T-cell (primary cell): Measurements from ENCODE around the gene SPOCD1. TPM values are rescaled to one million over a fixed set of nuclear protein-coding genes. Genes with fewer than 3 reads are reported as not detected.

Experiments used
- ATAC-seq, 4 experiments: fragments of 200-7000 bp in 3 of 4; fragments of 150-1000 bp in 1 of 4; cut with Tn5 transposase; replicated peaks in 1 of 4; 1 replicate in 3 of 4; 2 replicates in 1 of 4; pipeline ENCODE4 v1.10.0; 2021; ENCODE audit warnings: moderate library complexity in 3 of 4, mild to moderate bottlenecking in 2 of 4, moderate number of reproducible peaks in 1 of 4
- CTCF ChIA-PET, 2 donors: fragments of 300-600 bp; sonication (Branson Sonifier 250); formaldehyde crosslinking; loops; one replicate each; lab custom pipeline; 2022; ENCODE audit warnings: antibody characterized with exemption in 2 of 2; lab: Charles Lee
- POLR2A ChIA-PET, 2 donors: fragments of 300-600 bp; sonication (Branson Sonifier 250); formaldehyde crosslinking; loops; one replicate each; lab custom pipeline; 2022; ENCODE audit warnings: antibody characterized with exemption in 2 of 2; lab: Charles Lee
- DNase-seq, 35 experiments: peaks; one replicate each; pipeline versions ENCODE4 v3.0.0 to v3.0.0-alpha.2; 2013 to 2023
- H3K27ac ChIP-seq: one replicate; pipeline ENCODE4 v1.5.1; 2013; ENCODE audit warnings: low read length
- H3K27me3 ChIP-seq, 2 experiments: replicated peaks in 1 of 2; 1 replicate in 1 of 2; 2 replicates in 1 of 2; pipeline versions ENCODE4 v1.6.1 to v1.7.0; 2013; ENCODE audit warnings: low read length in 1 of 2, mixed read lengths in 1 of 2; ENCODE audit not compliant: control insufficient read depth in 2 of 2, insufficient read depth in 2 of 2; ENCODE audit errors: extremely low read depth in 1 of 2
- H3K36me3 ChIP-seq, 2 donors: 1 replicate in 1 of 2; 2 replicates in 1 of 2; pipeline versions ENCODE4 v1.6.1 to v1.7.0; 2013; ENCODE audit warnings: low read length in 1 of 2; ENCODE audit not compliant: control insufficient read depth in 2 of 2, insufficient read depth in 1 of 2; ENCODE audit errors: extremely low read depth in 1 of 2
- H3K4me1 ChIP-seq, 2 experiments: 1 replicate in 1 of 2; 2 replicates in 1 of 2; pipeline versions ENCODE4 v1.6.1 to v1.7.0; 2013; ENCODE audit warnings: low read length in 2 of 2, mixed read lengths in 1 of 2; ENCODE audit not compliant: insufficient read depth in 2 of 2, control insufficient read depth in 1 of 2; ENCODE audit errors: extremely low read depth in 1 of 2
- H3K4me3 ChIP-seq, 2 donors: 1 replicate in 1 of 2; 2 replicates in 1 of 2; pipeline versions ENCODE4 v1.5.1 to v1.7.0; 2013; ENCODE audit warnings: mild to moderate bottlenecking in 2 of 2, low read length in 1 of 2, moderate library complexity in 1 of 2; ENCODE audit not compliant: control insufficient read depth in 1 of 2; ENCODE audit errors: extremely low read depth in 1 of 2
- H3K9me3 ChIP-seq: 2 replicates; pipeline ENCODE4 v1.7.0; 2013
- H3K27ac Mint-ChIP-seq, 2 donors: one replicate each; pipeline ENCODE4 v1.8.0; 2020 to 2021; ENCODE audit warnings: mild to moderate bottlenecking in 2 of 2, mixed read lengths in 2 of 2
- H3K27me3 Mint-ChIP-seq, 2 donors: one replicate each; pipeline ENCODE4 v1.8.0; 2021 to 2022; ENCODE audit warnings: mixed read lengths in 2 of 2
- H3K36me3 Mint-ChIP-seq: one replicate; pipeline ENCODE4 v1.8.0; 2021; ENCODE audit warnings: mixed read lengths
- H3K4me1 Mint-ChIP-seq, 3 donors: one replicate each; pipeline ENCODE4 v1.8.0; 2020 to 2022; ENCODE audit warnings: mixed read lengths in 3 of 3, mild to moderate bottlenecking in 1 of 3
- H3K4me3 Mint-ChIP-seq, 3 donors: one replicate each; pipeline ENCODE4 v1.8.0; 2020 to 2022; ENCODE audit warnings: mild to moderate bottlenecking in 3 of 3, mixed read lengths in 3 of 3, moderate library complexity in 3 of 3
- H3K9me3 Mint-ChIP-seq, 3 donors: one replicate each; pipeline ENCODE4 v1.8.0; 2020 to 2022; ENCODE audit warnings: mixed read lengths in 3 of 3
- WGBS: methylation state at CpG from one replicate; pipeline ENCODE4 v1.1.5; 2013; ENCODE audit warnings: missing lambda C conversion rate; ENCODE audit not compliant: insufficient coverage; 5-methylcytosine and 5-hydroxymethylcytosine counted together
- total RNA-seq, 35 experiments: library from RNA in 6 of 35; stranded (reverse) in 6 of 35; fragments of 120-200 nt in 1 of 35; gene quantifications; one replicate each; pipeline versions ENCODE4 v1.2.1 to v1.2.4 and lab custom pipeline; 2013 to 2026

The SPOCD1 gene
- total RNA-seq, 5 donors from 2014 or later (not counting 1 experiment from before 2014, with no cell fraction given) = not detected

DNA sequence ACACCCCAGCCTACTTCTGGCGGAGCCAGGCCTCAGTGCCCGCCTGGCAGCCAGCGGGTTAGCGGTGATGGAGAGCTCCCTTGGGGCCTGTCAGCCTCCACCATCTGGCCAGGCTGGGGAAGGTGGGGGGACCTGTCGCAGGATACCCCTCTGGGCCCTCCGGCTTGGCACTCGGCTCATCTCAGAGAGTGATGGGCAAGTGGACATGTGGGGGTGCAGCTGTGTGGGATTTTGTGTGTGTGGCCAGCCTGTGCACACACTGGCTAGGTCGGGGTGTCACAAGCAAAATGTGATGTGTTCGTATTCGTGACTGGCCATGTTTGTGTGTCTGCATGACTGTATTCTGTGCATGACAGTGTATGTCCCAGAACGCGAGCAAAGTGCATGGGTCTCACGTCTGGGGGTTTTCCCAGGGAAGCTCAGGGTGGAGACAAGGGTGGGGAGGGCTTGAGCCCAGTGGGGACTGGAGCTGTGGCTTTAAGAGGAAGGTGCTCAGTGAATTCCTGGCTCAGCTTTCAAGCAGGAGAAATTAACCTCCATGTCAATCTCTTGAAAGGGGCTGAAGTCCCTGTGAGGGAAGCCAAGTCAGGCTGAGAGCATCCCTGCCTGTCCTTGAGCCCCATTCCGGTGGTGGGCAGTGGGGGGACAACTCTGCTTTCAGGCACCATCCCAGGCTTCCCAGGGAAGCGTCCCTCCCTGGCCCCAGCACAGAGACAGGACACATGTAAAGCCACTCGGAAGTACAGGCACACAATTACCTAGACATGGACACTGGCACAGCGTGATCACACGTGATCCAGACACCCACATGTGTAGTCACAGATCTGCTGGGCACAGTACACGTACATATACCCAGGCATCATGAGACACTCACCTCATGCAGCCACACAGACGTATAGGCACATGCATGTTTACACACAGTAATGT, 30.5 kb downstream of the SPOCD1 start:
- peaks cover 12 to 25% (median 21%) of the 10 kb centered on the region in 3 donors for H3K4me1 Mint-ChIP-seq
- Histone ChIP-seq H3K36me3 (no peaks in the 10 kb centered on the region), H3K27me3 (peaks cover 0 to 15% of the 10 kb centered on the region in 2 experiments), H3K4me3 (no peak overlapping the region), H3K9me3 (no peaks in the 10 kb centered on the region), H3K27ac (no peak overlapping the region), H3K4me1 (peaks cover 0 to 20% of the 10 kb centered on the region in 2 experiments)
- H3K9me3 Mint-ChIP-seq = no peaks in the 10 kb centered on the region
- H3K27me3 Mint-ChIP-seq = no peaks in the 10 kb centered on the region
- WGBS = 82% methylated on average over 14 of the region's 20 CpGs
- DNase-seq (peak in 1 of 35 experiments; percentile 19), ATAC-seq (no peak)
- ChIA-PET CTCF (no interaction called here), POLR2A (no interaction called here)
- H3K27ac Mint-ChIP-seq = no peak overlapping the region
- H3K4me3 Mint-ChIP-seq = no peak overlapping the region
- H3K36me3 Mint-ChIP-seq = no peaks in the 10 kb centered on the region

DNA sequence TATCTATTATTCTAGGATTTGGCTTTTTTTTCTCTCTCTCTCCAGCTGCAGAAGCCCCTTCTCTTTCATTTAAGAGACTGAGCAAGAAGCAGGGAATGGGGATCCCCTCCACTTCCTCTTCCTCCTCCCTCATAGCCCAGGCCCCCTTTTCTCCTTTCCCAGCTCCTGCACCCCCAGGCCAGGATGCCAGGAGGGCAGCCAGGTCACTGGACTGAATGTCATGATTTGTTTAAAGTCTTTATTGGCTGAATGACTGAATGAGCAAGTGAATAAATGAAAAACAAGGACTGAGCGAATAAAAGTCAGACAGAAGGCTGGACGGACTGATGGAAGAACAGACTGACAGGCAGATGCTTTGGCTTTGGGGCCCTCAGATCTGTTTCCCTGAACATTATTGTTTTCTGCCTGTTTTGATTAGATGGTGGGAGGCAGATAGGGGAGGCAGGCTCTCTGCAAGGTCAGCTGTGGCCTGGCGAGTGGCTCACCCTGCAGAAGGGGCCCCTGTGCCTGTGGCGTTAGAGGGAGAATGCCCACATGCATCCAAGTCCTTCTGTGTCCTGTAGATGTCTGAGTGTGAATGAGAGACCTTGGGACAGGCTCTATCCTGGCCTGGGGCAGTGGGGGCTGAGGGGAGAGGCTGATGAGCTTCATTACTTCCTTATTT, 31.3 kb downstream of the SPOCD1 start:
- no peak overlapping the region for H3K27ac Mint-ChIP-seq
- Histone ChIP-seq H3K4me3 (no peak overlapping the region), H3K9me3 (no peaks in the 10 kb centered on the region), H3K4me1 (peaks cover 0 to 18% of the 10 kb centered on the region in 2 experiments), H3K36me3 (no peaks in the 10 kb centered on the region), H3K27ac (no peak overlapping the region), H3K27me3 (peaks cover 0 to 18% of the 10 kb centered on the region in 2 experiments)
- no peaks in the 10 kb centered on the region for H3K36me3 Mint-ChIP-seq
- peaks cover 10 to 21% (median 14%) of the 10 kb centered on the region in 3 donors for H3K4me1 Mint-ChIP-seq
- H3K4me3 Mint-ChIP-seq = no peak overlapping the region
- CTCF ChIA-PET = interaction anchor here in 1 of 2 donors (0.6 kb wide), 1 partner anchor 513 kb away, joined by 3 read pairs; no protein-coding TSS in a partner anchor
- peaks cover 0 to 6% of the 10 kb centered on the region in 2 donors for H3K27me3 Mint-ChIP-seq
- 79% methylated on average over 3 of the region's 4 CpGs for WGBS
- POLR2A ChIA-PET = no interaction called here
- H3K9me3 Mint-ChIP-seq = no peaks in the 10 kb centered on the region
- ATAC-seq = no peak
- DNase-seq = no peak

DNA sequence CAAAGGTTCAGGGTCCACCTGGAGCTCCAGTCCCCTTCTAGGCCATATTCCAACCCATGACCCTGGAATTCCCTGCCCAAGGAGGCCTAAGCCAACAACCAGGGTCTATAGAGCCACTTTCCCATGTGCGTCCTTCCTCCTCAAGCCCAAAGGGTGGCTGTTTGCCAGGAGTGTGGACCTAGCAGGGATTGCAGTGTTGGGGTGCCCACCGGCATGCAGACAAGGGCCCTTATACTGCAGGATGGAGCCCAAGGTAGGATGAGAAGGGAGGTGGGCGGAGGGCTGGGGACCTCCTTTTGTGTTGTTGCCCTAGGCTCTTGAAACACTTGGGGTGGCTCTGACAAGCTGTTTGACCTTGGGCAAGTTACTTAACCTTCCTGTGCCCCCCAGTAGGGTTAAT, 32.0 kb downstream of the SPOCD1 start:
- Mint-ChIP-seq H3K4me1 (peaks cover 7 to 18% (median 11%) of the 10 kb centered on the region in 3 donors), H3K27me3 (peaks cover 0 to 6% of the 10 kb centered on the region in 2 donors), H3K36me3 (no peaks in the 10 kb centered on the region), H3K27ac (no peak overlapping the region), H3K4me3 (no peak overlapping the region), H3K9me3 (no peaks in the 10 kb centered on the region)
- CTCF ChIA-PET = interaction anchor here in 1 of 2 donors (0.6 kb wide), 1 partner anchor 513 kb away, joined by 3 read pairs; no protein-coding TSS in a partner anchor
- H3K4me3 ChIP-seq = no peak overlapping the region
- peaks cover 0 to 13% of the 10 kb centered on the region in 2 experiments for H3K4me1 ChIP-seq
- H3K36me3 ChIP-seq = no peaks in the 10 kb centered on the region
- 100% methylated on average over 3 of the region's 3 CpGs for WGBS
- peaks cover 0 to 23% of the 10 kb centered on the region in 2 experiments for H3K27me3 ChIP-seq
- POLR2A ChIA-PET = no interaction called here
- DNase-seq = no peak
- no peak overlapping the region for H3K27ac ChIP-seq
- no peaks in the 10 kb centered on the region for H3K9me3 ChIP-seq
- ATAC-seq = no peak

DNA sequence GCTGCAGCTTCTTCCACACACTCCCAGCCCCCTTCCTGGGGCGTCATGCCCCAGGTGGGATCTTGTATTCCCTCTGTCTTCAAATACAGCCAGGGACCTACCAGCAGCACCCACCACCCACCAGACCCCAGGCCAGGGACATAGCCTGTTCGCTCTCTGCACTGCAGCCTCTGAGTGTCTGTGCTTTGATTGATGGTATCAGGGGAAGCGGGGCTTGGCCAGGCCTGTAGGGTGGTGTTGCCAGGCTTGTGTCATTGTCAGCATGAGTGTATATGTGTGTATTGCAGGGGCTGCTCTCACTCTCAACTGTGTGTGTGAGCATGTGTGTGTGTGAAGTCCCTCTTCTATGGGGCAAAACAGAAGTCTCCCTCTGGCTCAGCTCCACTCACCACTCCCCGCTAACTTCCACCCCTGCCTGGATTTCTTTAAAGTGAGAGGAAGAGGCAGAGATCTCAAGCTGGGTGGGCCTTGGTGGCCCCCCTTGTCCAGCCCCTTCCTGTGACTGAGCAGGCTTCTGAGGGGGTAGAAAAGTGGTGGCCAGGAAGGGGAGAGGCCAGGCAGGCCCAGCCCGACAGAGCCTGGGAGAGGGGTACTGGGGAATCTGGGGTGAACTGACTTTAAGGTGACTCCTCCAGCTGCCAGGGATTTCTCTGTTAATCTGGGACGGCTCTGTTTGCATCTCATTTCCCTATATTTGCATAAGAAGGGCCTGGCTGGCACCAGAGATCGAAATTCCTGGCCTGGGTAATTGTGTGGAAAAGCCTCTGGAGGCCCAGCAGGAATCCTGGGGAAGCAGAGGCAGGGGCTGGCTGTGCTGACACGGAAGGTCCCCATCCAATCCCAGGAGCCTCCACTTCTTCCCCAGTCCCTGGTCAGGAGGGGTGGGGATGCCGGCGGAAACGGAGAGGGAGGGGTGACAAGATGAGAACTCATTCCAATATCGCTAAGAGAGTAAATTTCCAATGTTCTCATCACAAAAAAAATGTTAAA, 33.1 kb downstream of the SPOCD1 start:
- Histone ChIP-seq H3K9me3 (no peaks in the 10 kb centered on the region), H3K27ac (no peak overlapping the region), H3K27me3 (peaks cover 0 to 31% of the 10 kb centered on the region in 2 experiments), H3K4me3 (no peak overlapping the region), H3K4me1 (peaks cover 0 to 2% of the 10 kb centered on the region in 2 experiments), H3K36me3 (no peaks in the 10 kb centered on the region)
- CTCF ChIA-PET = no interaction called here
- ATAC-seq (peak in 1 of 4 experiments; percentile 16), DNase-seq (no peak)
- Mint-ChIP-seq H3K9me3 (no peaks in the 10 kb centered on the region), H3K36me3 (no peaks in the 10 kb centered on the region), H3K4me3 (no peak overlapping the region), H3K27me3 (peaks cover 2 to 8% of the 10 kb centered on the region in 2 donors), H3K4me1 (peaks cover 2 to 13% (median 4%) of the 10 kb centered on the region in 3 donors), H3K27ac (no peak overlapping the region)
- 100% methylated on average over 2 of the region's 12 CpGs for WGBS
- POLR2A ChIA-PET = no interaction called here

DNA sequence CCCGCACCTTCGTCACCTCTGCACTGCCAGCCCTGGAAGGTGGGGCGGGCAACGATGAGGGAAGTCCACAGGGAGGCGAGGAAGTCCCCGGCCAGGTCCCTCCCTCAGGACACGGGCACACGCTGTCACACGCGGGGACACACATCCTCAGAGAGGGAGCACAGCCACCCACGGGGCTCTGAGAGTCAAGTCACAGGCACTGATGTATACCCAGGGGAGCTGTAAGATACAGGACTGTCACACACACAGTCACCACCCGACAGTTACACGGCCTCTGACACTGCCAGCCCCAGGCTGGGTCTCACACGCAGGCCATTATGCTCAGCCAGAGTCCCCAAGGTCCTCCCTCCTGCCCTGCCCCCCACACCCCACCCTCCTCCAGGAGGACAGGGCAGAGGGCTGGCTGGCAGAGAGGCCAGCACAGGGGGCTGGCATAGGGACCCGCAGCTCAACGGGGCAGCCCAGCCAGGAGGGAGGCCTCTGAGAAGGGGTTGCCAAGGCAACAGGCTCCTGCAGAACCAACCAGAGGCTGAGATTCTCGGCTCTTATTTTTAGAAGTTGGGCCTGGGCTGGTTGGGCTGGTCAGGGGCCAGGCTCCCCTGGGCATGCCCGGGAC, 34.0 kb downstream of the SPOCD1 start:
- Histone ChIP-seq H3K4me3 (no peak overlapping the region), H3K36me3 (no peaks in the 10 kb centered on the region), H3K27me3 (peaks cover 0 to 38% of the 10 kb centered on the region in 2 experiments), H3K9me3 (no peaks in the 10 kb centered on the region), H3K27ac (no peak overlapping the region), H3K4me1 (no peaks in the 10 kb centered on the region)
- POLR2A ChIA-PET = no interaction called here
- H3K36me3 Mint-ChIP-seq = no peaks in the 10 kb centered on the region
- no peak for DNase-seq
- H3K4me1 Mint-ChIP-seq = peaks cover 0 to 11% (median 0%) of the 10 kb centered on the region in 3 donors
- ATAC-seq = peak in 2 of 4 experiments; percentile 24 to 44
- CTCF ChIA-PET = no interaction called here
- no peaks in the 10 kb centered on the region for H3K9me3 Mint-ChIP-seq
- peak overlapping the region; percentile 31 to 36 for H3K27ac Mint-ChIP-seq
- WGBS = 78% methylated on average over 16 of the region's 18 CpGs
- peaks cover 8 to 15% of the 10 kb centered on the region in 2 donors for H3K27me3 Mint-ChIP-seq
- H3K4me3 Mint-ChIP-seq = no peak overlapping the region
